Measurements from ENCODE around the gene KEAP1. TPM values are rescaled to one million over a fixed set of nuclear protein-coding genes. Genes with fewer than 3 reads are reported as not detected.

The KEAP1 gene
- polyA plus RNA-seq, 3 donors from 2014 or later = 49.2 to 86.9 (median 71.6) TPM

DNA sequence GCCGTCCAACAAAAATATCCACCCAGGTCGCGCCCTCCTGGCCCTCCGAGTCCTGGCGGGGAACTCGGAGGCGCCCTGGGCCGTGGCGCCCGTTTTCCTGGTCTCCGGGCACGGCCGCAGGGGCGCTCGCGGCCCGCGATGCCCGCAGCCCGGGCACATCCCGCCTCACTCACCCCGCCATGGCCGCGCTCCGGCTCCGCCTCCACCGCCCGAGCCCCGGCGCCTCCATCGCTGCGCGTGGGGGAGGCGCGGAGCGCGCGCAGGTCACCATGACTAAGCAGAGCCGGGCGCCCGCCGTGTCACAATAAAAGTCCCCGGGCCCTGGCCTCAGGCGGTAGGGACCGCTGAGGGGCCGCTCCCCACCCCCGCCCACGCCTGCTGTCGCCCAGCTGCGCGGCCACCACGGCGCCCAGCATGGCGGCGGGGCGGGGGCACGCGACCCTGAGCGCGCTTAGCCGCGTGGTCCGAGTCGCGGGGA lies 593 bp downstream of the KEAP1 start:
- Mint-ChIP-seq H3K4me1 (peaks cover 44 to 48% of the 10 kb centered on the region in 2 donors), H3K9me3 (no peaks in the 10 kb centered on the region), H3K36me3 (peaks cover 3 to 6% (median 5%) of the 10 kb centered on the region in 3 donors), H3K27me3 (ENCODE audit: low read depth in 3 of 3) (peaks cover 11 to 21% (median 19%) of the 10 kb centered on the region in 3 donors), H3K27ac (peak overlapping the region; percentile 83 to 93 (median 89)), H3K4me3 (peak overlapping the region; percentile 83 to 90 (median 88))
- DNase-seq = peak; percentile 92

- DNase-seq = no peak
- Mint-ChIP-seq H3K4me3 (peak overlapping the region; percentile 83 to 90 (median 88)), H3K4me1 (peaks cover 48 to 52% of the 10 kb centered on the region in 2 donors), H3K27me3 (ENCODE audit: low read depth in 3 of 3) (peaks cover 11 to 21% (median 19%) of the 10 kb centered on the region in 3 donors), H3K36me3 (peaks cover 3 to 6% (median 5%) of the 10 kb centered on the region in 3 donors), H3K9me3 (no peaks in the 10 kb centered on the region), H3K27ac (peak overlapping the region; percentile 83 to 93 (median 89))
These were observed 1.1 kb downstream of the KEAP1 start for GRCh38 chr19:10501971-10502523.

GRCh38 chr19:10500247-10500592 lies 2.9 kb downstream of the KEAP1 start:
- peak overlapping the region; percentile 63 to 78 (median 69) for H3K4me3 Mint-ChIP-seq
- peaks cover 42 to 43% of the 10 kb centered on the region in 2 donors for H3K4me1 Mint-ChIP-seq
- no peaks in the 10 kb centered on the region for H3K9me3 Mint-ChIP-seq
- no peak for DNase-seq
- peaks cover 5 to 16% (median 15%) of the 10 kb centered on the region in 3 donors for H3K27me3 Mint-ChIP-seq (ENCODE audit: low read depth in 3 of 3)
- H3K27ac Mint-ChIP-seq = peak overlapping the region; percentile 6 to 94 (median 83)
- peaks cover 5 to 6% (median 6%) of the 10 kb centered on the region in 3 donors for H3K36me3 Mint-ChIP-seq

GRCh38 chr19:10499550-10500246 lies 3.5 kb downstream of the KEAP1 start:
- Mint-ChIP-seq H3K36me3 (peaks cover 5 to 6% (median 6%) of the 10 kb centered on the region in 3 donors), H3K27ac (peak overlapping the region; percentile 88 to 98 (median 92)), H3K4me3 (peak overlapping the region; percentile 63 to 78 (median 74)), H3K9me3 (no peaks in the 10 kb centered on the region), H3K27me3 (ENCODE audit: low read depth in 3 of 3) (peaks cover 5 to 15% (median 15%) of the 10 kb centered on the region in 3 donors), H3K4me1 (peaks cover 41 to 43% of the 10 kb centered on the region in 2 donors)
- DNase-seq = no peak

- Mint-ChIP-seq H3K36me3 (peaks cover 5 to 6% (median 6%) of the 10 kb centered on the region in 3 donors), H3K4me1 (peaks cover 37 to 41% of the 10 kb centered on the region in 2 donors), H3K27me3 (ENCODE audit: low read depth in 3 of 3) (peaks cover 2 to 10% (median 6%) of the 10 kb centered on the region in 3 donors), H3K4me3 (peak overlapping the region in 3 of 5 donors; percentile 9 to 57 (median 54)), H3K27ac (peak overlapping the region; percentile 56 to 92 (median 82)), H3K9me3 (no peaks in the 10 kb centered on the region)
- no peak for DNase-seq
These were observed 5.8 kb downstream of the KEAP1 start for GRCh38 chr19:10497371-10497770.

GRCh38 chr19:10491472-10492047 lies 11.6 kb downstream of the KEAP1 start:
- Mint-ChIP-seq H3K4me3 (no peak overlapping the region), H3K4me1 (peaks cover 0 to 8% of the 10 kb centered on the region in 2 donors), H3K27me3 (ENCODE audit: low read depth in 3 of 3) (peaks cover 0 to 1% (median 0%) of the 10 kb centered on the region in 3 donors), H3K27ac (no peak overlapping the region), H3K36me3 (peaks cover 1 to 8% (median 3%) of the 10 kb centered on the region in 3 donors), H3K9me3 (no peaks in the 10 kb centered on the region)
- DNase-seq = no peak

GRCh38 chr19:10486551-10486950 lies 16.6 kb downstream of the KEAP1 start:
- DNase-seq = no peak
- H3K36me3 Mint-ChIP-seq = peaks cover 0 to 12% (median 3%) of the 10 kb centered on the region in 3 donors
- no peak overlapping the region for H3K4me3 Mint-ChIP-seq
- H3K27me3 Mint-ChIP-seq (ENCODE audit: low read depth in 3 of 3) = peaks cover 0 to 3% (median 1%) of the 10 kb centered on the region in 3 donors
- peak overlapping the region in 1 of 6 donors; percentile 40 for H3K27ac Mint-ChIP-seq
- H3K9me3 Mint-ChIP-seq = no peaks in the 10 kb centered on the region
- peaks cover 5 to 7% of the 10 kb centered on the region in 2 donors for H3K4me1 Mint-ChIP-seq

GRCh38 chr19:10478903-10479384 lies 24.2 kb downstream of the KEAP1 start:
- Mint-ChIP-seq H3K36me3 (no peaks in the 10 kb centered on the region), H3K27ac (peak overlapping the region in 5 of 6 donors; percentile 47 to 88 (median 65)), H3K9me3 (no peaks in the 10 kb centered on the region), H3K4me1 (peaks cover 19 to 26% of the 10 kb centered on the region in 2 donors), H3K27me3 (ENCODE audit: low read depth in 3 of 3) (peaks cover 0 to 3% (median 2%) of the 10 kb centered on the region in 3 donors), H3K4me3 (peak overlapping the region; percentile 65 to 79 (median 72))
- peak; percentile 87 to 88 (median 88) for DNase-seq

DNA sequence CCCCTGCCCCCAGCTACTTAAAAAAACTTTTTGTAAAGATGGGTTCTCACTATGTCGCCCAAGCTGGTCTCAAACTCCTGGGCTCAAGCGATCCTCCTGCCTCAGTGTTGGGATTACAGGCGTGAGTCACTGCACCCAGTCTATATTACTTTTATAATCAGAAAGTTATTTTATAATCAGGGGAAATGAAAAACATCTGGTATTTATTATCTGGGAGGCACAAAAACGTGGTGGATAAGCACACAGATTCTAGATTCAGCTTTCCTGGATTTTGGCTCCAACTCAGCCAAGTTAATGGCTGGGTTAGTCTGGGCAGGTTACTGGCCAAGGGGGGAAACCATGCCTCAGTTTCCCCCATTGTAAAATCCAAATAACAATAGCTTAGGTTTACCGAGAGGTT lies 24.7 kb downstream of the KEAP1 start:
- peak in 1 of 3 donors; percentile 12 for DNase-seq
- H3K36me3 Mint-ChIP-seq = no peaks in the 10 kb centered on the region
- H3K4me3 Mint-ChIP-seq = peak overlapping the region; percentile 26 to 79 (median 69)
- H3K27ac Mint-ChIP-seq = peak overlapping the region in 1 of 6 donors; percentile 49
- peaks cover 0 to 4% (median 3%) of the 10 kb centered on the region in 3 donors for H3K27me3 Mint-ChIP-seq (ENCODE audit: low read depth in 3 of 3)
- H3K9me3 Mint-ChIP-seq = no peaks in the 10 kb centered on the region
- H3K4me1 Mint-ChIP-seq = peaks cover 19 to 24% of the 10 kb centered on the region in 2 donors

GRCh38 chr19:10474962-10475451 lies 28.1 kb downstream of the KEAP1 start:
- Mint-ChIP-seq H3K9me3 (no peaks in the 10 kb centered on the region), H3K36me3 (no peaks in the 10 kb centered on the region), H3K4me3 (no peak overlapping the region), H3K4me1 (peaks cover 18 to 21% of the 10 kb centered on the region in 2 donors), H3K27me3 (ENCODE audit: low read depth in 3 of 3) (peaks cover 0 to 6% (median 0%) of the 10 kb centered on the region in 3 donors), H3K27ac (no peak overlapping the region)
- DNase-seq = no peak

DNA sequence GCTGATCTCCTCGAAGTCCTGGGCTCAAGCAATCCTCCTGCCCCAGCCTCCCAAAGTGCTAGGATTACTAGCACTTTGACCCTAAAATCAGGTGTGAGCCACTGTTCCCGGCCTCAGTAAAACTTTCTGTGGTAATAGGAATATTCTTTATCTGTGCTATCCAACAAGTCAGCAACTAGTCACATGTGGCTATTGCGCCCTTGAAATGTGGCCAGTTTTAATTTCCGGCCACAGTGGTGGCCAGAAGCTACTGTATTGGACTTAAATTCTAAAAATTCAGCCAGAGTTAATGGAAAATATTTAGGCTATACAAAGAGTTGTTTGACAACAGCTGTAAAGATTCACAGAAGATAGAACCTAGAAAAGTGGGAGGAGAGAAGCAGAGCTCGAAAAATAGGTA lies 30.0 kb downstream of the KEAP1 start:
- H3K9me3 Mint-ChIP-seq = no peaks in the 10 kb centered on the region
- no peak overlapping the region for H3K4me3 Mint-ChIP-seq
- peaks cover 4% of the 10 kb centered on the region in 2 donors for H3K4me1 Mint-ChIP-seq
- no peak overlapping the region for H3K27ac Mint-ChIP-seq
- peaks cover 0 to 5% (median 3%) of the 10 kb centered on the region in 3 donors for H3K27me3 Mint-ChIP-seq (ENCODE audit: low read depth in 3 of 3)
- no peak for DNase-seq
- no peaks in the 10 kb centered on the region for H3K36me3 Mint-ChIP-seq

DNA sequence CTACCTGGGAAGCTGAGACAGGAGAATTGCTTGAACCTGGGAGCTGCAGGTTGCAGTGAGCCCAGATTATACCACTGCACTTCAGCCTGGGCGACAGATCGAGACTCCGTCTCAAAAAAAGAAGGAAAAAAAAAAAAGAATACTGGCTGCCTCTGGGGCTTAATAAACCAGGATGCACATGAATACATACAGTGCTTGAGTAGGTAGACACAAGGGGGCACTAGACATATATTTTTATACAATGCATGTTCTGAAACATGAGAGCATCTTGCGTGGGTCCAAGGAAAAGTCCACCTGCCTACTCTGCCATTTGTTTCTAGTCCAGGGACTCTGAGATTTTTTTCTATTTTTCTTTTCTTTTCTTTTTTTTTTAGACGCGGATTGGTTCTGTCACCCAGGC lies 31.2 kb downstream of the KEAP1 start:
- peaks cover 0 to 5% (median 3%) of the 10 kb centered on the region in 3 donors for H3K27me3 Mint-ChIP-seq (ENCODE audit: low read depth in 3 of 3)
- no peaks in the 10 kb centered on the region for H3K9me3 Mint-ChIP-seq
- H3K4me3 Mint-ChIP-seq = no peak overlapping the region

GRCh38 chr19:10468133-10468532 lies 35.0 kb downstream of the KEAP1 start:
- peaks cover 0 to 1% of the 10 kb centered on the region in 2 donors for H3K4me1 Mint-ChIP-seq
- no peak overlapping the region for H3K4me3 Mint-ChIP-seq
- peaks cover 5 to 7% (median 7%) of the 10 kb centered on the region in 3 donors for H3K36me3 Mint-ChIP-seq
- H3K27me3 Mint-ChIP-seq (ENCODE audit: low read depth in 3 of 3) = peaks cover 0 to 5% (median 3%) of the 10 kb centered on the region in 3 donors
- no peaks in the 10 kb centered on the region for H3K9me3 Mint-ChIP-seq
- no peak for DNase-seq
- no peak overlapping the region for H3K27ac Mint-ChIP-seq

More for the DNA sequence above, 31.2 kb downstream of the KEAP1 start:
- Mint-ChIP-seq H3K36me3 (peaks cover under 1 to 1% (median under 1%) of the 10 kb centered on the region in 3 donors), H3K4me1 (peaks cover 0 to 1% of the 10 kb centered on the region in 2 donors), H3K27ac (no peak overlapping the region)
- peak; percentile 10 to 31 (median 19) for DNase-seq
